ENCODE measurements around the gene CASKIN1. TPM values are rescaled to one million over a fixed set of nuclear protein-coding genes. Genes with fewer than 3 reads are reported as not detected.

CASKIN1 gene
- polyA plus RNA-seq, 3 donors: not detected

DNA sequence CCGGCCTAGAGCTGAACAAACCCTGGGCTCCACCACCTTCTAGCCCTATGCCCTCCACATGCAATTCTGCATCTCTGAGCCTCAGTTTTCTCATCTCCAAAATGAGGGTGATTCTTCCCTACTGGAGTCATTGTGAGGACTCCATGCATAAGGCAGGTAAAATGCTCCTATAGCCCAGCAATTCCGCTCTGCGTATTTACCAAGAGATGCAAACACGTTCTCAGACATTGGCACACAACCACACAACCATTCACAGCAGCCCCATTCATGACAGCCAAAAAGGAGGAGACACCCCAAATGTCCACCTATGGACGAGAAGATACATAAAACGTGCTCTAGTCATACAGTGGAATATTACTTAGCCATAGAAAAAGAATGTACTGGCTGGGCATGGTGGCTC lies 3.9 kb upstream of the CASKIN1 start:
- H3K36me3 Mint-ChIP-seq: no peaks in the 10 kb centered on the region
- WGBS (ENCODE audit: insufficient coverage): 100% methylated on average over 3 of the region's 6 CpGs
- H3K27ac ChIP-seq (ENCODE audit: low read depth in 1 of 2, low read length in 2 of 2): no peak overlapping the region
- no peaks in the 10 kb centered on the region for H3K79me2 ChIP-seq (ENCODE audit: insufficient read depth, low read length)
- H3K4me1 Mint-ChIP-seq: peaks cover 8% of the 10 kb centered on the region
- no peaks in the 10 kb centered on the region for H4K20me1 ChIP-seq (ENCODE audit: insufficient read depth, low read length)
- H3K27ac Mint-ChIP-seq: no peak overlapping the region
- H2AFZ ChIP-seq (ENCODE audit: insufficient read depth, low read depth, low read length, poor library complexity, severe bottlenecking): no peak overlapping the region
- no peak overlapping the region for H3K4me3 ChIP-seq (replicated peaks in 1 of 3; ENCODE audit: low read depth in 2 of 3, low read length in 3 of 3)
- peaks cover 0 to 12% (median 3%) of the 10 kb centered on the region in 7 donors for H3K9me3 Mint-ChIP-seq
- peaks cover 35 to 57% (median 35%) of the 10 kb centered on the region in 3 donors for H3K27me3 Mint-ChIP-seq (ENCODE audit: low read depth in 3 of 3)
- DNase-seq: no peak
- H3K27me3 ChIP-seq (ENCODE audit: control insufficient read depth in 2 of 2, insufficient read depth in 2 of 2, low read length in 2 of 2): peaks cover 25 to 35% of the 10 kb centered on the region in 2 donors
- H3K4me2 ChIP-seq (replicated peaks; ENCODE audit: extremely low read depth, low read length, poor library complexity, severe bottlenecking): no peak overlapping the region
- TF ChIP-seq, protein P1, sequence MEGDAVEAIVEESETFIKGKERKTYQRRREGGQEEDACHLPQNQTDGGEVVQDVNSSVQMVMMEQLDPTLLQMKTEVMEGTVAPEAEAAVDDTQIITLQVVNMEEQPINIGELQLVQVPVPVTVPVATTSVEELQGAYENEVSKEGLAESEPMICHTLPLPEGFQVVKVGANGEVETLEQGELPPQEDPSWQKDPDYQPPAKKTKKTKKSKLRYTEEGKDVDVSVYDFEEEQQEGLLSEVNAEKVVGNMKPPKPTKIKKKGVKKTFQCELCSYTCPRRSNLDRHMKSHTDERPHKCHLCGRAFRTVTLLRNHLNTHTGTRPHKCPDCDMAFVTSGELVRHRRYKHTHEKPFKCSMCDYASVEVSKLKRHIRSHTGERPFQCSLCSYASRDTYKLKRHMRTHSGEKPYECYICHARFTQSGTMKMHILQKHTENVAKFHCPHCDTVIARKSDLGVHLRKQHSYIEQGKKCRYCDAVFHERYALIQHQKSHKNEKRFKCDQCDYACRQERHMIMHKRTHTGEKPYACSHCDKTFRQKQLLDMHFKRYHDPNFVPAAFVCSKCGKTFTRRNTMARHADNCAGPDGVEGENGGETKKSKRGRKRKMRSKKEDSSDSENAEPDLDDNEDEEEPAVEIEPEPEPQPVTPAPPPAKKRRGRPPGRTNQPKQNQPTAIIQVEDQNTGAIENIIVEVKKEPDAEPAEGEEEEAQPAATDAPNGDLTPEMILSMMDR (IDR thresholded peaks at IDR 0.05): no peak
- H3K4me1 ChIP-seq (ENCODE audit: control insufficient read depth in 1 of 2, insufficient read depth in 2 of 2, low read length in 2 of 2): peaks cover 11 to 18% of the 10 kb centered on the region in 2 donors
- intact Hi-C loops (cut with micrococcal nuclease): no loop called here
- H3K36me3 ChIP-seq (replicated peaks in 1 of 2; ENCODE audit: control insufficient read depth in 1 of 2, insufficient read depth in 2 of 2, low read length in 2 of 2): no peaks in the 10 kb centered on the region
- no peak overlapping the region for H3K4me3 Mint-ChIP-seq
- H3K9me3 ChIP-seq (replicated peaks in 1 of 2; ENCODE audit: control insufficient read depth in 1 of 2, insufficient read depth in 1 of 2, low read length in 2 of 2): peaks cover 0 to 7% of the 10 kb centered on the region in 2 donors
- H3K9ac ChIP-seq (ENCODE audit: insufficient read depth, low read length, poor library complexity, severe bottlenecking): no peak overlapping the region

DNA sequence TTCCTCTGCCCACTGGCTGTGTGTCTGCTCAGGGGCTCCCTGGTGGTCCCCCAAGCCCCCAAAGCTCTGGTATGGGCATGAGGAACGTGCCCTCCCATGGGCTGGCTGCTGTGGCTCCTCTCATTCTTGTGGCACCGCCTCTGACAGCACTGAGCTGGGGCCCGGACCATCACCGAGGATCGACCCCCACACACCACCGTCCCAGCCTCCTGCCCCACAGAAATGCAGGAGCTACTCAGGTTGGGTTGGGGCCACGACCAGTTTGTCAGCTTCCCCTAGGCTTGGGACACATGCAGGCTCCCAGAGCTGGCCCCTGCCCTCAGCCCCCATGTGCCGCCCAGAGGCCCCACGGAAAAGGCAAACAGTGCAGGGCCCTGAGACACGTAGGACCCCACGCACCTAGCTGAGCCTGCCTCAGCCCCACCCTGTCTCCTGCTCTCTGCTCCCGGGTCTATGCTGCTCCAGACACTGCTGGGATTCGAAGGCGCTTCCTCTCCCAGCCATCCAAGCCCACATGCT lies 3.3 kb upstream of the CASKIN1 start:
- peaks cover 41 to 64% (median 41%) of the 10 kb centered on the region in 3 donors for H3K27me3 Mint-ChIP-seq (ENCODE audit: low read depth in 3 of 3)
- H2AFZ ChIP-seq (ENCODE audit: insufficient read depth, low read depth, low read length, poor library complexity, severe bottlenecking): no peak overlapping the region
- H3K9me3 ChIP-seq (replicated peaks in 1 of 2; ENCODE audit: control insufficient read depth in 1 of 2, insufficient read depth in 1 of 2, low read length in 2 of 2): peaks cover 0 to 7% of the 10 kb centered on the region in 2 donors
- H3K9me3 Mint-ChIP-seq: peaks cover 0 to 17% (median 4%) of the 10 kb centered on the region in 7 donors
- no peak overlapping the region for H3K4me3 Mint-ChIP-seq
- peaks cover 31 to 42% of the 10 kb centered on the region in 2 donors for H3K27me3 ChIP-seq (ENCODE audit: control insufficient read depth in 2 of 2, insufficient read depth in 2 of 2, low read length in 2 of 2)
- peaks cover 10% of the 10 kb centered on the region for H3K4me1 Mint-ChIP-seq
- H3K36me3 Mint-ChIP-seq: no peaks in the 10 kb centered on the region
- no peak overlapping the region for H3K27ac ChIP-seq (ENCODE audit: low read depth in 1 of 2, low read length in 2 of 2)
- H3K4me2 ChIP-seq (replicated peaks; ENCODE audit: extremely low read depth, low read length, poor library complexity, severe bottlenecking): no peak overlapping the region
- H3K27ac Mint-ChIP-seq: no peak overlapping the region
- H4K20me1 ChIP-seq (ENCODE audit: insufficient read depth, low read length): no peaks in the 10 kb centered on the region
- TF ChIP-seq, protein P1 (IDR thresholded peaks at IDR 0.05): no peak
- no peaks in the 10 kb centered on the region for H3K36me3 ChIP-seq (replicated peaks in 1 of 2; ENCODE audit: control insufficient read depth in 1 of 2, insufficient read depth in 2 of 2, low read length in 2 of 2)
- no peak overlapping the region for H3K4me3 ChIP-seq (replicated peaks in 1 of 3; ENCODE audit: low read depth in 2 of 3, low read length in 3 of 3)
- peaks cover 7 to 13% of the 10 kb centered on the region in 2 donors for H3K4me1 ChIP-seq (ENCODE audit: control insufficient read depth in 1 of 2, insufficient read depth in 2 of 2, low read length in 2 of 2)
- WGBS (ENCODE audit: insufficient coverage): 86% methylated on average over 10 of the region's 14 CpGs
- no peaks in the 10 kb centered on the region for H3K79me2 ChIP-seq (ENCODE audit: insufficient read depth, low read length)
- H3K9ac ChIP-seq (ENCODE audit: insufficient read depth, low read length, poor library complexity, severe bottlenecking): no peak overlapping the region
- intact Hi-C loops (cut with micrococcal nuclease): loop anchor here in 1 of 2 donors (5.0 kb wide), 1 partner anchor 53 kb away; the partner anchor contains the start of gene ECI1
- no peak for DNase-seq

All from CD14-positive monocyte (primary cell).